HCT116 (cell line): ENCODE data around the gene RBM33. TPM values are rescaled to one million over a fixed set of nuclear protein-coding genes. Genes with fewer than 3 reads are reported as not detected.

Experiments
- ATAC-seq: fragments of 200-7000 bp; cut with Tn5 transposase; 2 replicates; pipeline ENCODE4 v1.9.1; 2020; ENCODE audit warnings: mild to moderate bottlenecking, moderate library complexity
- BruUV-seq: library from RNA; stranded (reverse); fragments of 400-500 nt; replicated peaks from 2 replicates; lab custom pipeline; 2021; lab: Mats Ljungman, UMichigan
- CTCF ChIA-PET: fragments of 300-600 bp; sonication (Branson Sonifier 250); formaldehyde crosslinking; loops from one replicate; lab custom pipeline; 2021; ENCODE audit warnings: antibody characterized with exemption; lab: Charles Lee
- POLR2A ChIA-PET: fragments of 300-600, 350-600 bp; sonication (Branson Sonifier 250); formaldehyde crosslinking; loops from one replicate; lab custom pipeline; 2021; ENCODE audit warnings: antibody characterized with exemption; lab: Charles Lee
- RAD21 ChIA-PET, 2 experiments: fragments of 300-600 bp; sonication (Branson Sonifier 250); formaldehyde crosslinking; loops; one replicate each; lab custom pipeline; 2023; ENCODE audit warnings: low total read pairs in 2 of 2; ENCODE audit not compliant: uncharacterized antibody in 2 of 2, unreplicated experiment in 2 of 2, low non-redundant PET in 1 of 2; lab: Charles Lee
- DNase-seq: peaks from one replicate; pipeline ENCODE4 v3.0.0-alpha.2; 2010; ENCODE audit warnings: low read depth, low spot score
- H2AFZ ChIP-seq: fragments of 200-600 bp; shearing (Covaris generic), sonication (generic); 2 replicates; pipeline ENCODE4 v1.6.1; 2017; ENCODE audit warnings: low read depth, mixed run types, mixed read lengths, antibody characterized with exemption, low read length; ENCODE audit not compliant: poor library complexity, severe bottlenecking
- H3K27ac ChIP-seq: 2 replicates; pipeline ENCODE4 v1.5.1; 2012; ENCODE audit warnings: low read depth, low read length
- H3K27me3 ChIP-seq: fragments of 200-600 bp; sonication (generic); 2 replicates; pipeline ENCODE4 v1.6.1; 2016; ENCODE audit warnings: mixed run types, low read length, mixed read lengths; ENCODE audit not compliant: insufficient read depth
- H3K36me3 ChIP-seq, 2 experiments: fragments of 200-500 bp in 1 of 2; fragments of 200-600 bp in 1 of 2; sonication (Bioruptor generic) in 1 of 2; sonication (generic) in 1 of 2; 2 replicates each; pipeline versions ENCODE4 v1.5.1 to v1.6.1; 2014 to 2016; ENCODE audit warnings: low read length in 2 of 2, inconsistent platforms in 1 of 2, mixed read lengths in 1 of 2, mixed run types in 1 of 2; ENCODE audit not compliant: insufficient read depth in 2 of 2, control insufficient read depth in 1 of 2
- H3K4me1 ChIP-seq, 2 experiments: fragments of 200-600 bp in 1 of 2; sonication (generic) in 1 of 2; 2 replicates each; pipeline versions ENCODE4 v1.5.1 to v1.6.1; 2012 to 2017; ENCODE audit warnings: low read length in 2 of 2, inconsistent platforms in 1 of 2, mild to moderate bottlenecking in 1 of 2, mixed read lengths in 1 of 2, mixed run types in 1 of 2, moderate library complexity in 1 of 2; ENCODE audit not compliant: insufficient read depth in 2 of 2, control insufficient read depth in 1 of 2
- H3K4me2 ChIP-seq: fragments of 200-600 bp; sonication (generic); 2 replicates; pipeline ENCODE4 v1.6.1; 2017; ENCODE audit warnings: mixed run types, low read length, mixed read lengths
- H3K4me3 ChIP-seq, 2 experiments: fragments of 200-600 bp in 1 of 2; sonication (generic) in 1 of 2; replicated peaks in 1 of 2; 2 replicates each; pipeline ENCODE4 v1.5.1; 2011 to 2016; ENCODE audit warnings: low read length in 2 of 2, control low read depth in 1 of 2, low read depth in 1 of 2, mild to moderate bottlenecking in 1 of 2, mixed read lengths in 1 of 2, mixed run types in 1 of 2
- H3K79me2 ChIP-seq: fragments of 200-600 bp; sonication (generic); 2 replicates; pipeline ENCODE4 v1.6.1; 2017; ENCODE audit warnings: mild to moderate bottlenecking, mixed run types, low read length, moderate library complexity, mixed read lengths; ENCODE audit not compliant: insufficient read depth
- H3K9ac ChIP-seq: fragments of 200-600 bp; sonication (generic); 2 replicates; pipeline ENCODE4 v1.6.1; 2016; ENCODE audit warnings: low read length, mixed read lengths
- H3K9me2 ChIP-seq: fragments of 200-600 bp; sonication (generic), shearing (Covaris generic); 2 replicates; pipeline ENCODE4 v1.6.1; 2017; ENCODE audit warnings: mixed run types, mild to moderate bottlenecking, moderate library complexity; ENCODE audit not compliant: insufficient read depth
- H3K9me3 ChIP-seq, 2 experiments: fragments of 200-500 bp in 1 of 2; fragments of 200-600 bp in 1 of 2; sonication (Bioruptor generic) in 1 of 2; sonication (generic) in 1 of 2; 2 replicates each; pipeline ENCODE4 v1.6.1; 2014 to 2017; ENCODE audit warnings: low read length in 2 of 2, mixed read lengths in 2 of 2, inconsistent platforms in 1 of 2, low read depth in 1 of 2, mild to moderate bottlenecking in 1 of 2, mixed run types in 1 of 2, moderate library complexity in 1 of 2; ENCODE audit not compliant: control insufficient read depth in 1 of 2, insufficient read depth in 1 of 2
- H4K20me1 ChIP-seq: fragments of 200-600 bp; sonication (generic), shearing (Covaris generic); 2 replicates; pipeline ENCODE4 v1.6.1; 2017; ENCODE audit warnings: mixed run types, mild to moderate bottlenecking, moderate library complexity; ENCODE audit not compliant: insufficient read depth
- CBX3 ChIP-seq: IDR thresholded peaks from 2 replicates; pipeline ENCODE4 v1.6.1; 2012; ENCODE audit warnings: low read depth
- EGR1 ChIP-seq: IDR thresholded peaks from 2 replicates; pipeline ENCODE4 v1.6.1; 2012; ENCODE audit warnings: low read depth
- ELF1 ChIP-seq: IDR thresholded peaks from 2 replicates; pipeline ENCODE4 v1.6.1; 2012; ENCODE audit warnings: low read depth, borderline replicate concordance
- EZH2phosphoT487 ChIP-seq: fragments of 200-600 bp; IDR thresholded peaks from 2 replicates; pipeline ENCODE4 v1.6.1; 2018; ENCODE audit warnings: antibody characterized with exemption, borderline replicate concordance
- FOSL1 ChIP-seq: IDR thresholded peaks from 2 replicates; pipeline ENCODE4 v1.6.1; 2012; ENCODE audit warnings: low read depth
- JUND ChIP-seq: IDR thresholded peaks from 2 replicates; pipeline ENCODE4 v1.6.1; 2012
- POLR2A ChIP-seq: IDR thresholded peaks from 2 replicates; pipeline ENCODE4 v1.7.0; 2011; ENCODE audit warnings: borderline replicate concordance; ENCODE audit not compliant: insufficient read depth, insufficient read length; ENCODE audit errors: extremely low read depth
- POLR2AphosphoS5 ChIP-seq: IDR thresholded peaks from 2 replicates; pipeline ENCODE4 v1.6.1; 2011; ENCODE audit warnings: mild to moderate bottlenecking, low read depth, low read length, moderate library complexity
- SIN3A ChIP-seq: IDR thresholded peaks from 2 replicates; pipeline ENCODE4 v1.6.1; 2012; ENCODE audit warnings: low read depth
- SP1 ChIP-seq: IDR thresholded peaks from 2 replicates; pipeline ENCODE4 v1.6.1; 2012; ENCODE audit warnings: low read depth
- ZFX ChIP-seq: fragments of 450-650 bp; IDR thresholded peaks from 2 replicates; pipeline ENCODE4 v1.6.1; 2017
- intact Hi-C: fragments of 100-400 bp; cut with micrococcal nuclease; formaldehyde crosslinking; loops from 2 replicates; pipeline ENCODE4 v1.10.0; 2022
- total RNA-seq: library from RNA; stranded (reverse); gene quantifications from one replicate; pipeline ENCODE4 v1.2.1, GENCODE V29; 2021; ENCODE audit not compliant: unreplicated experiment
- TF ChIP-seq, protein P1 (sequence below): IDR thresholded peaks from 2 replicates; pipeline ENCODE4 v1.6.1; 2012; ENCODE audit warnings: low read depth
- TF ChIP-seq, protein P2 (sequence below): IDR thresholded peaks from 2 replicates; pipeline ENCODE4 v1.6.1; 2011; ENCODE audit warnings: mild to moderate bottlenecking, low read length, moderate library complexity; ENCODE audit not compliant: insufficient replicate concordance; ENCODE audit errors: extremely low read depth
- TF ChIP-seq, protein P3 (sequence below), 3 experiments: fragments of 200-600 bp in 1 of 3; sonication (generic) in 1 of 3; IDR thresholded peaks in 2 of 3; conservative IDR thresholded peaks in 1 of 3; 2 replicates each; pipeline ENCODE4 v1.5.1; 2012 to 2017; ENCODE audit warnings: low read depth in 2 of 3, low read length in 2 of 3, antibody characterized with exemption in 1 of 3, borderline replicate concordance in 1 of 3, control low read depth in 1 of 3, mild to moderate bottlenecking in 1 of 3, mixed read lengths in 1 of 3, mixed run types in 1 of 3, moderate library complexity in 1 of 3; ENCODE audit not compliant: insufficient read depth in 1 of 3
- TF ChIP-seq, protein P4 (sequence below): IDR thresholded peaks from 2 replicates; pipeline ENCODE4 v1.6.1; 2012

The RBM33 gene
- total RNA-seq, 1 experiment from 2014 or later = 64.3 TPM

DNA sequence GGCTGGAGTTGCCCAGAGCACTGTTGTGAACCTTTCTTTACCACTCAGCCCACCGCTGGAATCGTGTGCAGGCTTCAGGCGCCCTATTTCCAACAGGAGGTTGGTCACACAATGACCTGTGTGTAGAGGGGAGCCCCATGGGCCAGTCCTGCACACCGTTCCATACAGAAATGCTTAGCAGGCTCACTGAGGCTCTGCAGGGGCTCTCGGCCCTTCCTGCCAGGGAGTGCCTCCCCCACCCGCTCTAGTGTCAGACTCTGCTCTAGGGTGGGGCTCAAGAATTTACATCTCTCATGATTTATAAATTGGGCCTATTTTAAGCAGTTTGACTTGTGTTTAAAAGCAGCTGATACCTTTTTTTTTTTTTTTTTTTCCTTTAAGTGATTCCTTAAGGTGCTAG, 125.8 kb downstream of the RBM33 start:
- Histone ChIP-seq H4K20me1 (peaks cover 5% of the 10 kb centered on the region; the same call in 1 of the 2 replicates), H3K36me3 (peaks cover 13 to 32% of the 10 kb centered on the region in 2 experiments; a peak in 3 of 4 replicates), H3K27ac (no peak overlapping the region), H3K9me3 (no peaks in the 10 kb centered on the region), H2AFZ (no peak overlapping the region), H3K9ac (no peak overlapping the region), H3K4me1 (no peaks in the 10 kb centered on the region), H3K4me2 (no peak overlapping the region), H3K27me3 (no peaks in the 10 kb centered on the region), H3K4me3 (no peak overlapping the region), H3K79me2 (peaks cover 8% of the 10 kb centered on the region), H3K9me2 (no peaks in the 10 kb centered on the region)
- TF ChIP-seq, protein P1, sequence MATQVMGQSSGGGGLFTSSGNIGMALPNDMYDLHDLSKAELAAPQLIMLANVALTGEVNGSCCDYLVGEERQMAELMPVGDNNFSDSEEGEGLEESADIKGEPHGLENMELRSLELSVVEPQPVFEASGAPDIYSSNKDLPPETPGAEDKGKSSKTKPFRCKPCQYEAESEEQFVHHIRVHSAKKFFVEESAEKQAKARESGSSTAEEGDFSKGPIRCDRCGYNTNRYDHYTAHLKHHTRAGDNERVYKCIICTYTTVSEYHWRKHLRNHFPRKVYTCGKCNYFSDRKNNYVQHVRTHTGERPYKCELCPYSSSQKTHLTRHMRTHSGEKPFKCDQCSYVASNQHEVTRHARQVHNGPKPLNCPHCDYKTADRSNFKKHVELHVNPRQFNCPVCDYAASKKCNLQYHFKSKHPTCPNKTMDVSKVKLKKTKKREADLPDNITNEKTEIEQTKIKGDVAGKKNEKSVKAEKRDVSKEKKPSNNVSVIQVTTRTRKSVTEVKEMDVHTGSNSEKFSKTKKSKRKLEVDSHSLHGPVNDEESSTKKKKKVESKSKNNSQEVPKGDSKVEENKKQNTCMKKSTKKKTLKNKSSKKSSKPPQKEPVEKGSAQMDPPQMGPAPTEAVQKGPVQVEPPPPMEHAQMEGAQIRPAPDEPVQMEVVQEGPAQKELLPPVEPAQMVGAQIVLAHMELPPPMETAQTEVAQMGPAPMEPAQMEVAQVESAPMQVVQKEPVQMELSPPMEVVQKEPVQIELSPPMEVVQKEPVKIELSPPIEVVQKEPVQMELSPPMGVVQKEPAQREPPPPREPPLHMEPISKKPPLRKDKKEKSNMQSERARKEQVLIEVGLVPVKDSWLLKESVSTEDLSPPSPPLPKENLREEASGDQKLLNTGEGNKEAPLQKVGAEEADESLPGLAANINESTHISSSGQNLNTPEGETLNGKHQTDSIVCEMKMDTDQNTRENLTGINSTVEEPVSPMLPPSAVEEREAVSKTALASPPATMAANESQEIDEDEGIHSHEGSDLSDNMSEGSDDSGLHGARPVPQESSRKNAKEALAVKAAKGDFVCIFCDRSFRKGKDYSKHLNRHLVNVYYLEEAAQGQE = no peak
- TF ChIP-seq EZH2phosphoT487 = no peak
- TF ChIP-seq POLR2A = no peak
- no peak for TF ChIP-seq SP1
- TF ChIP-seq, protein P2, sequence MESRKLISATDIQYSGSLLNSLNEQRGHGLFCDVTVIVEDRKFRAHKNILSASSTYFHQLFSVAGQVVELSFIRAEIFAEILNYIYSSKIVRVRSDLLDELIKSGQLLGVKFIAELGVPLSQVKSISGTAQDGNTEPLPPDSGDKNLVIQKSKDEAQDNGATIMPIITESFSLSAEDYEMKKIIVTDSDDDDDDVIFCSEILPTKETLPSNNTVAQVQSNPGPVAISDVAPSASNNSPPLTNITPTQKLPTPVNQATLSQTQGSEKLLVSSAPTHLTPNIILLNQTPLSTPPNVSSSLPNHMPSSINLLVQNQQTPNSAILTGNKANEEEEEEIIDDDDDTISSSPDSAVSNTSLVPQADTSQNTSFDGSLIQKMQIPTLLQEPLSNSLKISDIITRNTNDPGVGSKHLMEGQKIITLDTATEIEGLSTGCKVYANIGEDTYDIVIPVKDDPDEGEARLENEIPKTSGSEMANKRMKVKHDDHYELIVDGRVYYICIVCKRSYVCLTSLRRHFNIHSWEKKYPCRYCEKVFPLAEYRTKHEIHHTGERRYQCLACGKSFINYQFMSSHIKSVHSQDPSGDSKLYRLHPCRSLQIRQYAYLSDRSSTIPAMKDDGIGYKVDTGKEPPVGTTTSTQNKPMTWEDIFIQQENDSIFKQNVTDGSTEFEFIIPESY = no peak
- no peak for TF ChIP-seq POLR2AphosphoS5
- TF ChIP-seq EGR1 = no peak
- TF ChIP-seq CBX3 = no peak
- no peak for TF ChIP-seq FOSL1
- TF ChIP-seq JUND = no peak
- TF ChIP-seq ELF1 = no peak
- TF ChIP-seq, protein P3, sequence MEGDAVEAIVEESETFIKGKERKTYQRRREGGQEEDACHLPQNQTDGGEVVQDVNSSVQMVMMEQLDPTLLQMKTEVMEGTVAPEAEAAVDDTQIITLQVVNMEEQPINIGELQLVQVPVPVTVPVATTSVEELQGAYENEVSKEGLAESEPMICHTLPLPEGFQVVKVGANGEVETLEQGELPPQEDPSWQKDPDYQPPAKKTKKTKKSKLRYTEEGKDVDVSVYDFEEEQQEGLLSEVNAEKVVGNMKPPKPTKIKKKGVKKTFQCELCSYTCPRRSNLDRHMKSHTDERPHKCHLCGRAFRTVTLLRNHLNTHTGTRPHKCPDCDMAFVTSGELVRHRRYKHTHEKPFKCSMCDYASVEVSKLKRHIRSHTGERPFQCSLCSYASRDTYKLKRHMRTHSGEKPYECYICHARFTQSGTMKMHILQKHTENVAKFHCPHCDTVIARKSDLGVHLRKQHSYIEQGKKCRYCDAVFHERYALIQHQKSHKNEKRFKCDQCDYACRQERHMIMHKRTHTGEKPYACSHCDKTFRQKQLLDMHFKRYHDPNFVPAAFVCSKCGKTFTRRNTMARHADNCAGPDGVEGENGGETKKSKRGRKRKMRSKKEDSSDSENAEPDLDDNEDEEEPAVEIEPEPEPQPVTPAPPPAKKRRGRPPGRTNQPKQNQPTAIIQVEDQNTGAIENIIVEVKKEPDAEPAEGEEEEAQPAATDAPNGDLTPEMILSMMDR (IDR thresholded peaks at IDR 0.05 in 2 of 3, conservative IDR thresholded peaks at IDR 0.05 in 1 of 3; ENCODE audit: borderline replicate concordance in 1 of 3, insufficient read depth in 1 of 3, low read depth in 2 of 3, low read length in 2 of 3) = no peak
- TF ChIP-seq, protein P4, sequence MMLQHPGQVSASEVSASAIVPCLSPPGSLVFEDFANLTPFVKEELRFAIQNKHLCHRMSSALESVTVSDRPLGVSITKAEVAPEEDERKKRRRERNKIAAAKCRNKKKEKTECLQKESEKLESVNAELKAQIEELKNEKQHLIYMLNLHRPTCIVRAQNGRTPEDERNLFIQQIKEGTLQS = no peak
- no peak for TF ChIP-seq SIN3A
- TF ChIP-seq ZFX = no peak
- RAD21 ChIA-PET = no interaction called here
- intact Hi-C loops = no loop called here
- CTCF ChIA-PET = no interaction called here
- DNase-seq (no peak), ATAC-seq (no peak)
- BruUV-seq = no TSS peak
- POLR2A ChIA-PET = no interaction called here
